Upper lobe of right lung (tissue), 1 donor: ENCODE results near the gene CPT1A. TPM values are rescaled to one million over a fixed set of nuclear protein-coding genes. Genes with fewer than 3 reads are reported as not detected.

ENCODE experiments used
- ATAC-seq: fragments of 200-7000 bp; cut with Tn5 transposase; one replicate; pipeline ENCODE4 v1.9.1; 2020; ENCODE audit warnings: mild to moderate bottlenecking, moderate library complexity
- DNase-seq: peaks from one replicate; pipeline ENCODE4 v3.0.0-alpha.2; 2020
- H3K27ac ChIP-seq: fragments of 200-600 bp; one replicate; pipeline ENCODE4 v1.8.0; 2022
- H3K27me3 ChIP-seq: fragments of 200-600 bp; one replicate; pipeline ENCODE4 v1.8.0; 2022; ENCODE audit warnings: mild to moderate bottlenecking
- H3K36me3 ChIP-seq: fragments of 200-600 bp; one replicate; pipeline ENCODE4 v1.8.0; 2022
- H3K4me1 ChIP-seq: fragments of 200-600 bp; one replicate; pipeline ENCODE4 v1.8.0; 2022
- H3K4me3 ChIP-seq: fragments of 200-600 bp; one replicate; pipeline ENCODE4 v1.8.0; 2022; ENCODE audit warnings: mild to moderate bottlenecking
- H3K9me3 ChIP-seq: fragments of 200-600 bp; one replicate; pipeline ENCODE4 v1.8.0; 2022
- intact Hi-C: fragments of 100-400 bp; cut with DNase I; formaldehyde crosslinking; loops from one replicate; pipeline ENCODE4 v1.11.0; 2022
- total RNA-seq: library from RNA; stranded (reverse); fragmentation: NEBNext Ultra II Directional; extraction: Animal tissue kit (Norgen Biotek cat#: 25700); gene quantifications from one replicate; pipeline ENCODE4 v1.2.1, GENCODE V29; 2021
- TF ChIP-seq, protein P1 (sequence below): fragments of 200-600 bp; IDR thresholded peaks from one replicate; pipeline ENCODE4 v1.8.0; 2022; ENCODE audit warnings: antibody characterized with exemption
- donor health status: DM: no; HTN: yes; CAD: no; lungs with severe emphysema.

The CPT1A gene
- total RNA-seq, 1 donor from 2014 or later, result 76.4 TPM

DNA sequence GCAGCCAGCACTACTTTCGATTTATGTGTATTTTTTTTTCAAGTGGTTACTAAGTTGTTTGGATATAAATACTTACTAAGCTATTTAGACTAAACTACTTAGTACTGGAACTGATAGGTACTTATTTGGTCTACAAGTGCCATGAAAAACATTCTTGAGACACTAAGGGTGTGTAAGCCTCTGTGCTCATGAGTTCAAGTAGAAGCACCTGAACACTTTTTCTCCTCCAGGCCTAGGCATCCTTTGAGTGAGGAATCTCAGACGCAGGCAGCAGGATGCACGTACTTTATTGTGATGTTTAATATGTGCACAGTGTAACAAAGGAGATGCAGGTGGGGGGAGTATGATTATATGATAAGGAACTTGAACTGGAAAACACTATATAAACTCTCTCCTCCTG, 98.2 kb downstream of the CPT1A start:
- peak; percentile 86 for ATAC-seq
- intact Hi-C loops, result no loop called here

DNA sequence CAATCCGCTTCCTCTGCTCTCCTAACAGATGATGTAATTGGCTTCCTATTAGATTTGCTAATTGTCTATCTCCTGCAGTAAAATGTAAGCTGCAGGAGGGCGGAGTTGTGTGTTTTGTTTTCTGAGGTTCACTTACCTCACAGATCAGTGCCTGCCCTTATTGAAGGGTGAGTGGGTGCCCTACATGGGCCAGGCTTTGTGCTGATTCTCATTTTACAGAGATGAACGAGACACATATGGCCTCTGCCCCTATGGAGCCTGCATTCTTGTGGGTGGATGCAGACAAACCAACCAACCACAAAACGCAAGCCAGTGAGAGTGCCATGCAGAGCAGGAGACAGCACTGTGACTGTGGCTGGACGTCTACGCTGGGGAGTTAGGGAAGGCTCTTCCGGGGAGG, 100.3 kb downstream of the CPT1A start:
- H3K4me1 ChIP-seq, result no peaks in the 10 kb centered on the region
- intact Hi-C loops, result no loop called here
- no peak overlapping the region for H3K27ac ChIP-seq
- no peaks in the 10 kb centered on the region for H3K36me3 ChIP-seq
- ATAC-seq, result no peak
- TF ChIP-seq, protein P1, sequence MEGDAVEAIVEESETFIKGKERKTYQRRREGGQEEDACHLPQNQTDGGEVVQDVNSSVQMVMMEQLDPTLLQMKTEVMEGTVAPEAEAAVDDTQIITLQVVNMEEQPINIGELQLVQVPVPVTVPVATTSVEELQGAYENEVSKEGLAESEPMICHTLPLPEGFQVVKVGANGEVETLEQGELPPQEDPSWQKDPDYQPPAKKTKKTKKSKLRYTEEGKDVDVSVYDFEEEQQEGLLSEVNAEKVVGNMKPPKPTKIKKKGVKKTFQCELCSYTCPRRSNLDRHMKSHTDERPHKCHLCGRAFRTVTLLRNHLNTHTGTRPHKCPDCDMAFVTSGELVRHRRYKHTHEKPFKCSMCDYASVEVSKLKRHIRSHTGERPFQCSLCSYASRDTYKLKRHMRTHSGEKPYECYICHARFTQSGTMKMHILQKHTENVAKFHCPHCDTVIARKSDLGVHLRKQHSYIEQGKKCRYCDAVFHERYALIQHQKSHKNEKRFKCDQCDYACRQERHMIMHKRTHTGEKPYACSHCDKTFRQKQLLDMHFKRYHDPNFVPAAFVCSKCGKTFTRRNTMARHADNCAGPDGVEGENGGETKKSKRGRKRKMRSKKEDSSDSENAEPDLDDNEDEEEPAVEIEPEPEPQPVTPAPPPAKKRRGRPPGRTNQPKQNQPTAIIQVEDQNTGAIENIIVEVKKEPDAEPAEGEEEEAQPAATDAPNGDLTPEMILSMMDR, result no peak
- H3K9me3 ChIP-seq, result no peaks in the 10 kb centered on the region
- no peak overlapping the region for H3K4me3 ChIP-seq
- no peak for DNase-seq
- no peaks in the 10 kb centered on the region for H3K27me3 ChIP-seq

More for the DNA sequence above, 98.2 kb downstream of the CPT1A start:
- DNase-seq, result no peak
- TF ChIP-seq, protein P1, result no peak
- Histone ChIP-seq H3K4me3 (no peak overlapping the region), H3K27me3 (no peaks in the 10 kb centered on the region), H3K27ac (no peak overlapping the region), H3K9me3 (no peaks in the 10 kb centered on the region), H3K36me3 (no peaks in the 10 kb centered on the region), H3K4me1 (no peaks in the 10 kb centered on the region)

- peak; percentile 47 for ATAC-seq
- intact Hi-C loops, result no loop called here
- TF ChIP-seq, protein P1, result no peak
These were observed 106.1 kb downstream of the CPT1A start for GRCh38 chr11:68735646-68736045.

GRCh38 chr11:68735125-68735524, 106.6 kb downstream of the CPT1A start:
- intact Hi-C loops, result no loop called here
- no peaks in the 10 kb centered on the region for H3K4me1 ChIP-seq
- ATAC-seq, result peak; percentile 39
- H3K9me3 ChIP-seq, result no peaks in the 10 kb centered on the region
- no peak overlapping the region for H3K4me3 ChIP-seq
- TF ChIP-seq, protein P1, result no peak
- H3K36me3 ChIP-seq, result no peaks in the 10 kb centered on the region
- no peak for DNase-seq
- no peak overlapping the region for H3K27ac ChIP-seq
- H3K27me3 ChIP-seq, result no peaks in the 10 kb centered on the region

More at GRCh38 chr11:68735646-68736045, 106.1 kb downstream of the CPT1A start:
- no peak for DNase-seq
- Histone ChIP-seq H3K4me3 (no peak overlapping the region), H3K4me1 (no peaks in the 10 kb centered on the region), H3K27me3 (no peaks in the 10 kb centered on the region), H3K9me3 (no peaks in the 10 kb centered on the region), H3K27ac (no peak overlapping the region), H3K36me3 (no peaks in the 10 kb centered on the region)

DNA sequence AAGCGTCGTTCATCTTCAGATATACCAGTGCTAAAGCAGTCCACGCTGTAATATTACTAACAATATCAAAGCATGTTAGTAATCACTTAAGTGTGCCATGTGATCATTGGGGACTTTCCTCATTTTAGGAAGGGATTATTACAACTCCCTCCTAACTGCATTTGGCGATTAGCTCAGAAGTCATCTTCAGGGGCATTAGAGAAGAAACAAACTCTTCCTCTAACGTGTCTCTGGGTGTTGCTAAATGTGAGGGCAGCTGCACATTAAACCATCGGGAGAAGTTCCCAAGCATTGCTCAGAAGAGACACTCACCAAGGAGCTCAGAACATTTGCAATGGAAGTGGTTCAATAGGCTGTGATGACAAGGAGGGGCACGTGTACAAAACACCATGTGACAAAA, 107.6 kb downstream of the CPT1A start:
- TF ChIP-seq, protein P1, result no peak

DNA sequence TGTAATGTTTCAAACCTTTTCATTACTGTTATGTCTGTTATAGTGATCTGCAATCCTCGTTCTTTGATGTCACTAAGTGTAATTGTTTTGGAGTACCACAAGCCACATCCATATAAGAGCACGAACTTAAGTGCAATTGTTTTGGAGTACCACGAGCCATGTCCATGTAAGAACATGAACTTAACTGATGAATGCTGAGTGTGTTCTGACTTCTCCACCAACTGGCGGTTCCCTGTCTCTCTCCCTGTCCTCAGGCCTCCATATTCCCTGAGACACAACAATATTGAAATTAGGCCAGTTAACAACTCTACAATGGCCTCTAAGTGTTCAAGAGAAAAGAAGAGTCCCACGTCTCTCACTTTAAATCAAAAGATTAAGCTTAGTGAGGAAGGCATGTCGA, 113.9 kb downstream of the CPT1A start:
- TF ChIP-seq, protein P1, result no peak
- Histone ChIP-seq H3K36me3 (no peaks in the 10 kb centered on the region), H3K27ac (no peak overlapping the region), H3K4me3 (no peak overlapping the region), H3K27me3 (no peaks in the 10 kb centered on the region), H3K4me1 (no peaks in the 10 kb centered on the region), H3K9me3 (no peaks in the 10 kb centered on the region)
- ATAC-seq (no peak), DNase-seq (no peak)
- intact Hi-C loops, result no loop called here

More for the DNA sequence above, 107.6 kb downstream of the CPT1A start:
- intact Hi-C loops, result no loop called here
- no peaks in the 10 kb centered on the region for H3K27me3 ChIP-seq
- no peaks in the 10 kb centered on the region for H3K4me1 ChIP-seq
- ATAC-seq, result no peak
- no peak for DNase-seq
- H3K36me3 ChIP-seq, result no peaks in the 10 kb centered on the region
- H3K27ac ChIP-seq, result no peak overlapping the region
- no peak overlapping the region for H3K4me3 ChIP-seq
- no peaks in the 10 kb centered on the region for H3K9me3 ChIP-seq
